ENCODE results near the gene KLF3.
A peak's percentile ranks its signal among the peaks of the same experiment; 100 is the strongest.

Gene KLF3

DNA sequence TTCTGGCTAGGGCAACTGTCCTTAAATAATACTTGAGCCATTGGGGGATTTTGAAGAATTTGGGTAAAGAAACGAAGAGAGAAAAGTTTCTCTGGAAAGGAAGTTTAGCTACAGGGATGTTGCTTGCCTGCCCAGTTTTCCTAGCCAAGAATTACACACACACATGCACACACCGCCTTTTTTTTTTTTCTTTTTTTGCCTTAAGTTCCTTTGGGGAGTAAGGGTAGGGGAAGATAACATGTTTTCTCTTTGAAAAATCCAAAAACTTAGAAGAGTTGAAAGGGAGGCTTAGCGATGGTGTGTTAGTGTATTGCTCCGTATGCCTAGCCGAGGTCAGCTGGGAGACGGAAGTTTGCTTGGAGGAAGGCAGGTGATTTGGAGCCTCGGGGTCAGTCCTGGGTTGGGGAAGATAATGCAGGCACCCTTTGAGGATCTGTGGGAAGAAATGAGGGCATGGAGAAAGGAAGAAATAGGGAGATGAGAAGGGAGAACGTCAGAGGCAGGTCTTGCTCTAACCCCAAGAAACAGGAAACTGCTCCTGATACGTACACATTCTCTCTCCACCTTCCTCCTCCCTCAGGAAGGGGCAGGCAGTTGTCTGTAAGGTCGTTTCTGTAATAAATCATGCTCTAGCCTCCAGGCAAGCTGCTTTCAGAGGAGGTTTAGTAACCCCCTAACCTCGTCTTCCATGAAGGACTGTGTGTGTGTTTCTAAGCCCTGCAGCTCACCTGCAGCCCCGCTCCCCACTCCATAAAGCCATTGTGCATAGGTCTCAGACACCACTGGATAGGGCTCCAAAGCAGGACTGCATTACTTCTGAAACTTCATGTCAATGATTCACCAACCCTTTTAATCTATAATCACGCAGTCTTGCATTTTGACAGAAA, 10.5 kb downstream of the KLF3 start:
- DNase-seq, result no peak

DNA sequence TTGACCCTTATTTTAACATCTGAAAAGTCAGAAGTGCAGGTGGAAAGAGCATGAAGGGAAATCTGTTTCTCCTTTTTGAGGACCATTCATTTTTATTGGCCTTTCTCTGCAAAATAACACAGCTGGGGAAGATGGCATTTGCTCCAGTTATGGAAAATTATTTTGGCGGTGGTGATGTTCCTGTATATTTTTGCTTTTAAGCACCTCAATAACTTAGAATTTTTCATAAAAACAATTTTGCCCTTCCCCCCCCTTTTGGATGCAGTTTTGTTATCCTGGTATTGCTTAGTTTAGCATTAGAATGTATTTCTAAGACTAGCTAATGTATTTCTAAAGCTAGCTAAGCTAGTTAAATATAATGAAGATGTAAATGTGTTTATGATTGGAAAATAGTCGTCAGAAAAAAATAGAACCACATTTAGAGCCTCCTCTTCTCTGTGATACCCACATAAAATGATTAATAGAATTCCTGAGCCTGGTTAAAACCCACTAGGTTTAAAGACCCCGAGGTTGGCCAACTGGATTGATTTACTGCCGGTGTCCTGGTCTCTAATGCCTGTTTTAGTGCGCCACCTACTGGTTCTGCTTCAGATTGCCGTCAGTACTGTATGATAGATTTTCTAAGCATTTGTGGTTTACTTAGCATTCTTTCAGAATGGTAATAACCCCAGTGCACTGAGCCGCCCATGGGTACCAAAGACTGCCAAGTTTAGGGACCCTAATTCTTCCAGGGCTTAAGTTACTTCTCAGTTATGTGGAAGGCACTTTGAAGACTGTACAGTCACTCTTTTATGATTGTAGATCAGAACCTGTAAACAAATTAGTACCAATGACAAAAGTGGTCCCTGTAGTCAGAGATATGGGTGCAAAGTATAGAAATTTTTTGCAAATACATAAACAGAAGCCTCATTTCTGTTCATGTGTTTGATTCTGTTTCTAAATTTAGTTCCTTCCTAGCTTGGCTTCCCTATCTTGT, 11.4 kb downstream of the KLF3 start:
- DNase-seq, result peak; percentile 83

DNA sequence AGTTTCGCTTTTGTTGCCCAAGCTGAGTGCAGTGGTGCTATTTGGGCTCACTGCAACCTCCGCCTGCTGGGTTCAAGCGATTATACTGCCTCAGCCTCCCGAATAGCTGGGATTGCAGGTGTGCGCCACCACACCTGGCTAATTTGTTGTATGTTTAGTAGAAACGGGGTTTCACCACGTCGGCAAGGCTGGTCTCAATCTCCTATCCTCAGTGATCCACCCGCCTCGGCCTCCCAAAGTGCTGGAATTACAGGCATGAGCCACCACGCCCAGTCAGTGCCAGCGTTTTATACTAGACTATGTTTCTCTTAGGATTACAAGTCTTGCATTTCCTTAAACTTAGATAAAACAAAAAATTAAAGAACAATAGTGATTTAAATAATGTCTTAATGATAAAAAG, 13.0 kb downstream of the KLF3 start:
- no peak for DNase-seq

DNA sequence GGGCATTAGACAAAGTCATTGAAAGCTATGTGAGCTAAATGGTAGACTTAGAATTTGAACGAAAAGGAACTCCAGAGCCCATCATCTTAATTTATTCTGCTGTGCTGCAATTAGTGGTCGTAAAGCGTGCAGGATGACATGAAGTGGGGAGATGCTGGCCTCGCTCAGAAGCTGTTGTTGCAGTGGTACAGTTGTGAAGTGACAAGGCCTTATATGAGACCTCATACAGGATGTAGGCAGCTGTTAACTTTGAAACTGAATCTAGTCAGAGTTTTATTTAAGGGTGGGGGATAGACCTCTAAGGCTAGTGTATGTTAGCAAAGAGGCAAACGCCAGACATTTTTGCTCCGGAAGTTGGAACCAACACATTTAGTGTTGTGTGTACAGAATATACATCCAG, 13.4 kb downstream of the KLF3 start:
- no peak for DNase-seq

DNA sequence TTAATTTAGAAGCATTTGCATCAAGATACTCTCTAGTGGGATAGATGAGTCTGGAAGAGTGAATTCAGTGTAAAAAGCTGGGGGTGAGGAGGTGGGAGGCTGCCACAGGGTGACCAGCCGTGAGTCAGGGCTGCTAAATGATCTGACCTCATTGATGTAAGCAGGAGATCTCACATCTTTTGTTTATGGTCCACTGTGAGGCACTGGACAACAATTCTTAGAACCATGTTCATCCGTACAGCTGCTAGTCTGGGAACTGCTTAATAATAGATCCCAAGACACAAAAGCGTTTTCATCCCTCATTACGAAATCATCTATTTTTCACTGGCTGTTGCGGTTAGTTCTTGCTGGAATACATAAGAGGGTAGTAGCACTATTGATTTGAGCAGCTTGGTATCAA, 14.1 kb downstream of the KLF3 start:
- DNase-seq, result peak; percentile 75

DNA sequence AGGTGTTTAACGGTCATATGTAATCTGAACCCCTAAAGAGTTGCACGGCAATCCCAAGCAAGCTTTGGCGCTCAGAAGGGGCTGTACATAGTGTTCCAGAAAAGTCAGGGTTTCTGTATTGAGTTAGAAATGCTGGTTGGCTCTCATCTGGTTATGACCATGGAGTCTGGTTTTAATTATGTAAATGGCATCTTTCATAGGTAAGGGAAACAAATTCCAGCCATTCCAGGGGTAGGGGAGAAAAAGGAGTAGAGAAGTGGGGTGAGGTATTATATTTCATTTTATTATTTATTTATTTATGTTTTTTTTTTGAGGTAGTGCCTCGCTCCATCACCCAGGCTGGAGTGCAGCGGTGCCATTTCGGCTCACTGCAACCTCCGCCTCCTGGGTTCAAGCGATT, 15.9 kb downstream of the KLF3 start:
- peak; percentile 47 for DNase-seq

DNA sequence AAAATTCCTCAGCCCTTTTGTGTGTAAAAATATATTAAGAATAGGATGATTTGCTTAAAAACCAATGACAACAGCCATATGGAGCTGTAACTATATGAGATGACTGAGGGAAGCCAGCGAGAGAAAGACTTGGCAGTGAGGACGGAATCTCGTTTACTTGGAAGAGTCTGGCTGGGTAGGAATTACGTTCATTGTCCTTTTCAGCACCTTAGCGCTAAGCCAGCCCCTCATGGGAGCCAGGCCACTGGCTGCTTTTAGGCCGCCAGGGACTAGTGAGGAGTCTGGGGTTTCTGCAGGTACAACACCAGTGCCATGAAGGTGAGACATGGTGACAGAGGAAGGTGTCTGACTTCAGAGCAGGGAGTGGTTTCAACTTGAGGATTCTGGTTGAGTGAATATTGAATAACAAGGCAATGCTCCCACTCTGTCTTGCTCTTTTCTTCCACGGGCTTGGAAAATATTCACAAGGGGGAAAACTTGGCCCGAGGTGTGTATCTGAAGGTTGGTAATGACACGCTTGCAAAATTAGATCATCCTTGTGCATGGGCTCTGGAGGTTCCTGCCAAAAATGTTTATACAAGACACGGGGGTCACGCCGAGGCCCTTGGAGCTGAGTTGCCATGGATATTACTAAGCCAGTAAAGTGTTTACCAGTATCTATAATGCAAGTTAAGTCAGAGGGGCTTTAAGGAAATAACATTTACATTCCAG, 17.4 kb downstream of the KLF3 start:
- DNase-seq, result peak; percentile 65

DNA sequence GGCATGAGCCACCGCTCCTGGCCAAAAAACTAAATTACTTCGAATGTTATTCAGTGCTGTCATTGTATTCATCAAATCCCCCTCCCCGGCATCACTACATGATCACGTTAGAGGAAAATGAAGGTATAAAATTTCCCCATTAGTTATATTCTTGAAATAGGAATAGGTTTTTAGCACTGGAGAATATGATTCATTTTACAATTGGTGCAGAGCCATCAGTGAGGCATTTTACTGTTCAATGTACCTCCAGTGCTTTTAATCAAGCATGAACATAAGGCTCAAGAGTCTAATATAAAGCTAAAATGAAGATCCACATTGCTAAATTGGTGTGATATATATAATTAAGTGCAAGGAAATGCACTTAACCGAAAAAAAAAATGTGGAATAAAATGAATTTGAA, 18.3 kb downstream of the KLF3 start:
- DNase-seq, result no peak

DNA sequence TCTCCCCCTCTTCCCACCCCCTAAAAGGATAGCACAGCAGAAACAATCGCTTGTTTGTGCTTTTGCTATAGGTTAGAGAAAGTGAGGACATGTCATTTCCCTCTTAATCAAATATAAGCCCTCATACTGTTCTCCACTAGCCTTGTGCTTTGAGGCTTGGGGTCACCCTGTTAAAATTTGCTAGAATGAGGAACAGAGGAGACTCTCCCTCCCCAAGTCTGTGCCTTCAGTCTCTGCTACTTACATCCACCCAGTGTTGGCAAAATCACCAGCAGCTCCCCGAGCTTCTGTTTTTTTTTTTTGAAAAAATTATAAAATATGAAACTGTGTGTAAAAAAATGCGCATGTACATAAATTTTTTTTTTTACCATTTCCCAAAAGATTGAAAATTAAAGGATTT, 19.3 kb downstream of the KLF3 start:
- DNase-seq, result no peak

DNA sequence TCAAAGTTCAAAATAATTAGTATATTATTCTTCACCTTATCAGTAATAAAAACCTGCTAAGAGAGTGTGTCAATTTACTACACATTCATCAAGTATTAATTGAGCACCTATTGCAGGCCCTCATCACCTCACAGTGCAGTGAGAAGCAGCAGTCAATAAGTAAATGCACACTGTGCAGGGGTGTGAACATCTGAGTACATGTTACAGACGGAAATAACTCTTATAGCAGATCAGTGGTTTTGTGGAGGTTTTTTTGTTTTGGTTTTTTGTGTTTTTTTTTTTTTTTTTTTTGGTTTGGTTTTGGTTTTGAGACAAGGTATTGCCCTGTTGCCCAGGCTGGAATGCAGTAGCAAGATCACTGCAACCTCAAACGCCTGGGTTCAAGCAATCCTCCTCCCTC, 20.3 kb downstream of the KLF3 start:
- DNase-seq, result no peak

DNA sequence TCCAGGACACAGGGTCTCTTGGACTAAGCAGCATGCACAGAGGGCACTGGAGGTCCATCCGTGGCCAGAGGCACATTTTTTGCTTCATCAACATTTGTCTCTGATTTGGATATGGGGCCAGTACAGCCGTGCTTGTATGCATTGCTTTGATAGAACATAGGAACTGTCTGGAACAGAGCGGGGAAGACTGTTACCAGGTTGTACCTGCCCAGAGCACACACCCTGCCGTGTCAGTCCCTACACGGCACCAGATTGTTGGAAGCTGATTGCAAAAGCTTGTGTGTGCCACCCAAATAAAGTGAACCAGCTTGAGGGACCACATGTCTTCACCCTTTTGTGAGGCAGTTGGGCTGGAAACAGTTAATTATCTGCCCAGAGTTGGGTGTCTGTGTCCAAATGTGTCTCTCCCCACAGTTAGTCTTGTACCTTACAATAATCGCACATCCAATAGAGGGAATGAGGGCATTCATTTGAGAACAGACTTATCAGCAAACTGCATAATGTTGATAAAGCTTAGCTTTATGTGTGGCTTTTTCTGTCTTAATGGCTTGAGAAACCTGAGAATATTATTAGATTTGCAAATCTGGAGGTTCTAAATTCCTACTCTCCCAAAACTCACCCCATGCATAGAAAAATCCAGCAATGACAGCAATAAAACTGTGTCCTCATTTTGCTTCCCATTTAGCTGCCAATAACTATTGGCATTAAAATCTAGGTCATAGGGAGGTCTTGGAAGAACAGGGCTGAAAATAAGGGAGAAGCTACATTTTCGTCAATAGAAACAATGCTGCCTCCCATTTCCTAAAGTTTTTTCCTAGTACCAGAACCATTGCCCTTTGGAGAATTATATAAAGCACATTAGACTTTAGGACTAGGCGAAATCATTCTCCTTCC, 21.2 kb downstream of the KLF3 start:
- DNase-seq, result no peak

DNA sequence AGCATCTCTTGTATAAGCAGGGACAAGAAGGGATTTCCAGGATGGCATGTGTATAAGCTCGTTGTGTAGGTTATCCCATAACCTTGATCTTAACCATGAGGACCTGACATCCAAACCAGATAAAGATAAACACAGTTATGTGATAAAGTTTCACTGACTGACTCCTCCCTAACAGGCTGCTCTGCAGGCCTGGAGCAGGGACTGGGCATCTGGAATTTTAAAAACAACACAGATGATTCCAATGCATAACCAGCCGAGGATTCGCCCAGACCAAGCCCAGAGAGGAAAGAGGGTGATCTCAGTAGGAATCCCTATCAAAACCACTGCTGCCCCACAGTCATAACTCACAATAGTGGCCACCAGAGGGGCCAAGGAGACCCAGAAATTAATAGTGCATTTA, 22.7 kb downstream of the KLF3 start:
- no peak for DNase-seq

DNA sequence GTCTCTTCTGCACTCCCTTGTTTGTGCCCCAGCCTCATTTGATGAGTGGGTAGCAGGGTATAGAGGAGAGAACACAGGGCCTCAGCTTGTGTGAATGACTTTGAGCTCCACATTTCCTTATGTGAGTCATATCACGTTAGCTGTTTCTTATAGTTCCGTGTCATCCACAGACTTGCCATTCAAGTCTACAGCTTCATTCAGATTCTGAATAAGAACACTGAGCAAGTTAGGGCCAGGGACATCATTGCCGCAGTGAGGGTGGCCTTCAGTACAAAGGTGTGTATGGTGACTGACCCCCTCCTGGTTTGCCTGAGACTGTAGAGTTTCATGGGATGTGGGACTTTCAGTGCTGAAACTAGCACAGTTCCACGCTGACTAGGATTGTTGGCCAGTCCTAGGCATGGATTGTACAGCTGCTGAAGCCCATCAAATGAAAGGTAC, 23.6 kb downstream of the KLF3 start:
- DNase-seq, result no peak

DNA sequence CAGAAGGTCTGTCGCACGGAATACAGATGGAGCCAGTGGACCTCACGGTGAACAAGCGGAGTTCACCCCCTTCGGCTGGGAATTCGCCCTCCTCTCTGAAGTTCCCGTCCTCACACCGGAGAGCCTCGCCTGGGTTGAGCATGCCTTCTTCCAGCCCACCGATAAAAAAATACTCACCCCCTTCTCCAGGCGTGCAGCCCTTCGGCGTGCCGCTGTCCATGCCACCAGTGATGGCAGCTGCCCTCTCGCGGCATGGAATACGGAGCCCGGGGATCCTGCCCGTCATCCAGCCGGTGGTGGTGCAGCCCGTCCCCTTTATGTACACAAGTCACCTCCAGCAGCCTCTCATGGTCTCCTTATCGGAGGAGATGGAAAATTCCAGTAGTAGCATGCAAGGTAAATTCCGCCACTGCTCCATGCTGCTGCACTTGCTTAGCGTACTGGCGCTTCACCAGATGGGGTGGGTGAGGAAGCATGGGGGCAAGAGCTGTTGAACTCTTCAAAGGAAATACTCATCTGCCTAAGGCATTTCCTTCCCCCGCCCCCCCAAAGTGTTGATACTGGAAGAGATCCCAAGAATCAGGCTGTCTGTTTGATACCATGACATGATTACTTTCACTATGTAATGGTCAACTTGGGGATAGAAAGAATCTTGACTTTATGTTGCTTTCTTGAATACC, 24.8 kb downstream of the KLF3 start:
- DNase-seq, result peak; percentile 50

DNA sequence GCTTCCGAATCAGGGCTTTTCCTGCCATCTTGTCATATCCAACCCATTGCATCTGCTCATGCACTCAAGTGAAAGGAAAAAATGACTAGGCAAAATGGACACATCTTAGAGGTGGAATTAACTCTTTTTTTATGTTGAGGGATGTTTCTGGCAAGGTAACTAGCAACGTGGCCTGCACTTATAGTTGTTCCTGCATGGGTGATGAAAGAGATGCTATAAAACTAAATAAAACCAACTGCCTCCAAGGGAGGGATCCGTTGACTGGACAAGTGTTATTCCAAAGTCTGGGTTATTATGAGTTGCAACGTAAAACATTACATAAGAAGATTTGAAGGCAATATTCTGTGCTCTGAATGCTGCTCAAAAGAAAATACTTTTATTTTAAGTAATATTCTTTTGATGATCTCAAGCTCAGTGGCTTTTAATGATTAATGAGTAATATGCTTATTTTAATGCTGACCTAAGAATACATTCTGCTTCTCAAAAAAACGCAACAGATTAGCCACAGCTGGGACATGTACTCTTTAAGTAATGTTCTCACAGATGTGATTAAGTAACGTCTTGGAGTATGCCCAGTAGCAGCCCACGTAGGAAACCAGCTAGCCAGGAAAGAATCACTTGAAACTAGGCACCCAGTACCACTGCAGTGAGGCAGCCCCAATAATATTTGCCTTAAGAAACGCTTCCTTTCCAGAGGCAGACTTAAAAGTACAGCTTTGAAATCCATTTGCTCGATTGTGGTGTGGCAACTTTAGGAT, 27.4 kb downstream of the KLF3 start:
- DNase-seq, result peak; percentile 22

DNA sequence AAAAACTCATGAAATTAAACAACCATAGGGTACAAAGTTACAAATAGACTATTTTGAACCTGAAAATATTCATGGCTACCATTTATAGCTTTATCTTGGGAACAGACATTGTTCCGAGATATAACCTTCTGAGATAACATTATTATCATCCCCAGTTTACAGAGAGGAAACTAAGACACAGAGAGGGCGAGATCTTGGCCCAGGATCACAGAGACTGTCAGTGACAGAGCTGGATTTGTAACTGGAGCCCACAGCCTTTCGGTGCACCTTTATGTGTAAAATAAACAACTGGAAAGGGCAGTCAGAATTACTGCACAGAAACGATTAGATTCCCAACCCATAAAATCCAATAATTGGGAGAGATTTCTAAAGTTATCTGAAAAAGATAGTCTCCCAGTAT, 28.4 kb downstream of the KLF3 start:
- no peak for DNase-seq

DNA sequence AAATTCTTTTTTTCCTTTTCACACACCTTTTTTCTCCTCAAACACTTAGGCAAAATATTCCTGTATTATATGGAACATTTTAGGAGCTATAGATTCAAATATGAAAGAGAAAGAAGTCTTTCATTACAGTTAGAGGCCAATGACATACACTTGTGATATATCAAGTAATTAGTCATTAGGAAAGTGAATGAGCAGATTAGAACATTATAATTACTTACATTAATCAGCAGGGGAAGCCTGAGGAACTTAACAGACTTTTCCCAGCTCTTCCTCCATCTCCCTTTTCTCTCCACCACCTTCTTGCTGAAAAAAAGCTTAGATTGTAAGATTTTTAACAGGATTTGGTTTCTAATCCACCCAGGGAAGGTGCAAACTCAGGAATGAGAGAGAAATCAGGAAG, 29.6 kb downstream of the KLF3 start:
- no peak for DNase-seq

DNA sequence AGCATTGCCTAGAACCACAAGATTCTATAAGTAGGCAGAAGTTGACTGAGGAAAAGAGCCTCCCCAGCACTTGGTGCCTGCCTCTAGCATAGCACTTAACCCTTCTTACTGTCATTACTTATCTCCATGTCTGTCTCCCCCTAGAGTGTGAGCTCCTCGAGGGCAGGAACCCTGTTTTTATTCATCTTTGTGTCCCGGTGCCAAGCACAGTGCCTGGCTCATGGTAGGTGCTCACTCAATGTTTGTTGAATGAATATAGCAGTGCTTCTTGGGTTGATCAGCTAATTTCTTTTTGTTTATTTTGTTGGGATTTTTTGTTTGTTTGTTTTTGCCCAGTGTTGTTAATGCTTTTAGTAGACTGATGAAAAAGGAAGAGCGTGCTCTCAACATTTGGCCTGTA, 30.3 kb downstream of the KLF3 start:
- no peak for DNase-seq

DNA sequence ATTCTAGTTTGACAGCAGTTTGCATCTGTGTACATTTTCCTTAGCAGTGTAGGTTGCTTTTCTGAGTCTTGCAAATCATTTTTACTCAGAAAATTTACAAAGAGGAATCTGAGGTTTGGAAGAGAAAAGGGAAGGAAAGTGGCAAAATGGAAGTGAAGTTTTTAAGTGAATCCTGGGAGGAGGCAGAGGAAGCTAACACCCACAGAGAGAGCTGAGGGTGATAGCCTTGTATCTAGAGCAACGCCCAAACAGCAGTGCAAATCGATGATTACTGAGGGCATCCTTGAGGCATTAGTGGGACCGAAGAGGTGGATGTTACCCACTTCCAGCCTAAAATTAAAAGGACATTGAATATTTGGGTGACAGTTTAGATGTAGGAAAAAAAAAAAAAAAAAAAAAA, 31.8 kb downstream of the KLF3 start:
- DNase-seq, result no peak

DNA sequence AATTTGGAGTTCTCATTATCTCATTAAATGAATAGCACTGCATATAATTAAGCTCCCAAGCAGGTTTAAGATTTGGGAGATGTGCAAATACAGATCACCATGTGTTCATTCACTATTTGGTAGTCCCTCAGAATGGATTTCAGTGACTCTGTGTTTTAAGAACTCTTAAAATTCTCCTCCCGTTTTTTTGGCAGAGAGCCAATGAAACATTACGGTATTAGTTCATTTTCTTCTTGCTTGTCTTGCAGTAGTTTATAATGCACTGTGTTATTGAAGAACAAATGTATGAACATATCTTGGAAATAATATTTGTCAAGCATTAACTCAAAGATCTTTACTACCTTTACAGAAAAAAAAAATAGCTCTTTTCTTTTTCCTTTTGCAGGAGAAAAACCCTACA, 32.7 kb downstream of the KLF3 start:
- DNase-seq, result peak; percentile 33

DNA sequence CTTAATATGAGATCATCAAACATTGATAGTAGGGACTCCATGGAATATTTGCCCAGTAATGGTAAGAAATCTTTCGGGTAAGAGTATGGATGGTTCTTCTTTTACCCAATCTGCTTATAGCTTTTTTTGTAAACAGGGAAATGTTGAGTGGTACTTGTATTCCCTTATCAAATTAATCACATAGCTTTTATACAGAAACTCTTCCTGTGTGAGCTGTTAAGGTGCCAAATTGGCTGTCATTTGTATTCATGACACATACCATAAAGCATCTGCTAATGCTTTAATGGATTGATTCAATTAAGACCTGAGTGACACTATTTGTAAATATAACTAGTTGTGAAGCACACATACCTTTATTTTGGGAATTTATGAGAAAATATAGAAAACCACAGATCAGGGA, 34.2 kb downstream of the KLF3 start:
- DNase-seq, result no peak

All from fibroblast of skin of right biceps (primary cell).